Right lobe of liver (tissue), 4 donors: ENCODE measurements around the gene ARHGEF10L.

Experiments used
- POLR2A ChIP-seq: fragments of 450-650 bp; IDR thresholded peaks from one replicate; pipeline ENCODE4 v1.6.1; 2017; ENCODE audit warnings: antibody characterized with exemption, mild to moderate bottlenecking
- TF ChIP-seq, protein P1 (sequence below), 4 donors: fragments of 200-600 bp in 3 of 4; fragments of 450-650 bp in 1 of 4; IDR thresholded peaks; one replicate each; pipeline versions ENCODE4 v1.5.1 to v1.8.0; 2016 to 2022; ENCODE audit warnings: antibody characterized with exemption in 4 of 4, mild to moderate bottlenecking in 2 of 4
- donor health status: DM: no; HTN: no; CAD: no.
- donor health status: DM: no; HTN: no; CAD: no.
- donor health status: DM: no; HTN: yes; CAD: no.

DNA sequence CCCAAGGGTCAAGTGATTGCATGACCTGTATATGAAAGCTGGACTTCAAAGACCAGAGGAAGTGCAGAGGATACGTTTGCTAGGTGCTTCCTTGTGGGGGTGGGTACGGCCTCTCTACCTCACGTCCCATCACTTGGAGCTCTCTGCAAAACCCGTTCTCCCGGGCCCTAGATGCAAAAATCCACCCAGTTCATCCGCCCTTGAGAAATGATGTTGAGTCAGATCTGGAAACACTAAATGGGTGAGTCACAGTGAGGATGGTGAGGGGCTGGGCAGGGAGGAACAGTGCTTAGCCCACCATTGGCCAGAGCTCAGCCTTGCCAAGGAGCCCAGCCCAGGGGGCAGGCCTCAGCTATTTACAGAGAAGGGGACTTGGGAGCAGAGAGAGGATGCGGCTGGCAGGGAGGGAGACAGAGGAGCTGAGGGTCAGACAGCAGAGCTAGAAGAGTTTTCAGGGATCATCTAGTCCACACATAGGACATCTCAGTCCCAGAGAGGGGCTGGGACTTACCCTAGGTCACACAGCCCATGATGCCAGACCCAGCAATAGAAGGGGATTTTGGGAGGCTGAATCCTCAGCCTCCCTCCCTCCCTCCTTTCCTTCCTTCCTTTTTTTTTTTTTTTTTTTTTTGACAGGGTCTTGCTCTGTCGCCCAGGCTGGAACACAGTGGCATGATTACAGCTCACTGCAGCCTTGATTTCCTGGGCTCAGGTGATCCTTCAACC lies 14.6 kb downstream of the ARHGEF10L start:
- TF ChIP-seq, protein P1, sequence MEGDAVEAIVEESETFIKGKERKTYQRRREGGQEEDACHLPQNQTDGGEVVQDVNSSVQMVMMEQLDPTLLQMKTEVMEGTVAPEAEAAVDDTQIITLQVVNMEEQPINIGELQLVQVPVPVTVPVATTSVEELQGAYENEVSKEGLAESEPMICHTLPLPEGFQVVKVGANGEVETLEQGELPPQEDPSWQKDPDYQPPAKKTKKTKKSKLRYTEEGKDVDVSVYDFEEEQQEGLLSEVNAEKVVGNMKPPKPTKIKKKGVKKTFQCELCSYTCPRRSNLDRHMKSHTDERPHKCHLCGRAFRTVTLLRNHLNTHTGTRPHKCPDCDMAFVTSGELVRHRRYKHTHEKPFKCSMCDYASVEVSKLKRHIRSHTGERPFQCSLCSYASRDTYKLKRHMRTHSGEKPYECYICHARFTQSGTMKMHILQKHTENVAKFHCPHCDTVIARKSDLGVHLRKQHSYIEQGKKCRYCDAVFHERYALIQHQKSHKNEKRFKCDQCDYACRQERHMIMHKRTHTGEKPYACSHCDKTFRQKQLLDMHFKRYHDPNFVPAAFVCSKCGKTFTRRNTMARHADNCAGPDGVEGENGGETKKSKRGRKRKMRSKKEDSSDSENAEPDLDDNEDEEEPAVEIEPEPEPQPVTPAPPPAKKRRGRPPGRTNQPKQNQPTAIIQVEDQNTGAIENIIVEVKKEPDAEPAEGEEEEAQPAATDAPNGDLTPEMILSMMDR (IDR thresholded peaks at IDR 0.05): no peak
- no peak for TF ChIP-seq POLR2A
